GM23338 (cell line): ENCODE results near the gene NMS. TPM values are rescaled to one million over a fixed set of nuclear protein-coding genes. Genes with fewer than 3 reads are reported as not detected.

Experiments
- ATAC-seq: fragments of 200-7000 bp; cut with Tn5 transposase; 3 replicates; pipeline ENCODE4 v1.9.1; 2020
- DNase-seq: peaks from one replicate; pipeline ENCODE4 v3.0.0-alpha.2; 2015; ENCODE audit warnings: low spot score
- H2AFZ ChIP-seq: fragments of 200-600 bp; sonication (generic); 2 replicates; pipeline ENCODE4 v1.8.0; 2016; ENCODE audit warnings: antibody characterized with exemption, mild to moderate bottlenecking, moderate library complexity
- H3F3A ChIP-seq: fragments of 200-600 bp; sonication (generic); replicated peaks from 2 replicates; pipeline ENCODE4 v1.8.0; 2017; ENCODE audit warnings: antibody characterized with exemption, mixed run types, low read depth
- H3K27ac ChIP-seq: fragments of 200-600 bp; sonication (generic); 2 replicates; pipeline ENCODE4 v1.6.1; 2016; ENCODE audit warnings: low read depth
- H3K27me3 ChIP-seq: fragments of 200-600 bp; sonication (generic); 2 replicates; pipeline ENCODE4 v1.8.0; 2016; ENCODE audit warnings: mild to moderate bottlenecking, mixed run types, moderate library complexity; ENCODE audit not compliant: insufficient read depth
- H3K36me3 ChIP-seq: fragments of 200-600 bp; sonication (generic); 2 replicates; pipeline ENCODE4 v1.8.0; 2016; ENCODE audit warnings: mild to moderate bottlenecking; ENCODE audit not compliant: insufficient read depth
- H3K4me1 ChIP-seq: fragments of 200-600 bp; sonication (generic); 2 replicates; pipeline ENCODE4 v1.8.0; 2016; ENCODE audit warnings: mild to moderate bottlenecking, moderate library complexity; ENCODE audit not compliant: insufficient read depth
- H3K4me2 ChIP-seq: fragments of 200-600 bp; sonication (generic); 2 replicates; pipeline ENCODE4 v1.7.1; 2017; ENCODE audit warnings: mixed run types
- H3K4me3 ChIP-seq: fragments of 200-600 bp; sonication (generic); 2 replicates; pipeline ENCODE4 v1.6.1; 2016; ENCODE audit warnings: mixed run types
- H3K79me2 ChIP-seq: fragments of 200-600 bp; sonication (generic); replicated peaks from 2 replicates; pipeline ENCODE4 v1.8.0; 2017; ENCODE audit warnings: mild to moderate bottlenecking; ENCODE audit not compliant: insufficient read depth
- H3K9me2 ChIP-seq: fragments of 200-600 bp; sonication (generic); 2 replicates; pipeline ENCODE4 v1.8.0; 2017; ENCODE audit not compliant: insufficient read depth
- H4K20me1 ChIP-seq: fragments of 200-600 bp; sonication (generic); replicated peaks from 2 replicates; pipeline ENCODE4 v1.8.0; 2017; ENCODE audit warnings: mild to moderate bottlenecking; ENCODE audit not compliant: insufficient read depth
- H3K27ac Mint-ChIP-seq: 2 replicates; pipeline ENCODE4 v1.8.0; 2020; ENCODE audit warnings: inconsistent platforms, mild to moderate bottlenecking, moderate library complexity, mixed read lengths
- H3K27me3 Mint-ChIP-seq: 3 replicates; pipeline ENCODE4 v1.8.0; 2022; ENCODE audit warnings: low read depth, mild to moderate bottlenecking, moderate library complexity, mixed read lengths, inconsistent platforms; ENCODE audit not compliant: insufficient read depth, poor library complexity
- H3K36me3 Mint-ChIP-seq: 3 replicates; pipeline ENCODE4 v1.8.0; 2021; ENCODE audit warnings: low read depth, mild to moderate bottlenecking, inconsistent platforms, moderate library complexity, mixed read lengths
- H3K4me1 Mint-ChIP-seq: 3 replicates; pipeline ENCODE4 v1.8.0; 2020; ENCODE audit warnings: mild to moderate bottlenecking, inconsistent platforms, mixed read lengths
- H3K4me3 Mint-ChIP-seq: 3 replicates; pipeline ENCODE4 v1.8.0; 2021; ENCODE audit warnings: moderate library complexity, mild to moderate bottlenecking, inconsistent platforms, mixed read lengths
- H3K9me3 Mint-ChIP-seq: 3 replicates; pipeline ENCODE4 v1.8.0; 2020; ENCODE audit warnings: moderate library complexity, mild to moderate bottlenecking, inconsistent platforms, mixed read lengths
- CREB1 ChIP-seq: fragments of 250-450 bp; sonication (Bioruptor Pico); IDR thresholded peaks from 2 replicates; pipeline ENCODE4 v1.5.0; 2020; ENCODE audit warnings: low read depth, mild to moderate bottlenecking, moderate library complexity
- EZH2 ChIP-seq: fragments of 200-600 bp; sonication (generic); IDR thresholded peaks from one replicate; pipeline ENCODE4 v1.8.0; 2017; ENCODE audit warnings: antibody characterized with exemption, mild to moderate bottlenecking, low read depth; ENCODE audit not compliant: unreplicated experiment
- EZH2phosphoT487 ChIP-seq: fragments of 200-600 bp; sonication (generic); IDR thresholded peaks from one replicate; pipeline ENCODE4 v1.8.1; 2018; ENCODE audit warnings: antibody characterized with exemption; ENCODE audit not compliant: unreplicated experiment
- JUNB ChIP-seq: IDR thresholded peaks from one replicate; pipeline ENCODE4 v1.6.1; 2016; ENCODE audit warnings: antibody characterized with exemption; ENCODE audit not compliant: unreplicated experiment
- NANOG ChIP-seq: IDR thresholded peaks from 2 replicates; pipeline ENCODE4 v1.6.1; 2016; ENCODE audit warnings: antibody characterized with exemption, borderline replicate concordance
- POLR2AphosphoS5 ChIP-seq: IDR thresholded peaks from 2 replicates; pipeline ENCODE4 v1.6.1; 2016; ENCODE audit warnings: antibody characterized with exemption, low read depth
- REST ChIP-seq: IDR thresholded peaks from one replicate; pipeline ENCODE4 v1.6.1; 2018; ENCODE audit warnings: antibody characterized with exemption; ENCODE audit not compliant: unreplicated experiment
- STAT1 ChIP-seq: IDR thresholded peaks from one replicate; pipeline ENCODE4 v1.6.1; 2016; ENCODE audit warnings: antibody characterized with exemption; ENCODE audit not compliant: unreplicated experiment
- ZNF114 ChIP-seq: fragments of 250-450 bp; sonication (Bioruptor Pico); IDR thresholded peaks from 2 replicates; pipeline ENCODE4 v1.5.0; 2020; ENCODE audit warnings: mild to moderate bottlenecking, moderate library complexity
- ZNF331 ChIP-seq: fragments of 250-450 bp; sonication (Bioruptor Pico); IDR thresholded peaks from 2 replicates; pipeline ENCODE4 v1.5.0; 2020; ENCODE audit warnings: low read depth, mild to moderate bottlenecking, moderate library complexity
- ZNF462 ChIP-seq: fragments of 250-450 bp; sonication (Bioruptor Pico); IDR thresholded peaks from 2 replicates; pipeline ENCODE4 v1.5.0; 2020; ENCODE audit warnings: mild to moderate bottlenecking, moderate library complexity
- polyA plus RNA-seq: library from polyadenylated mRNA; unstranded; fragments of >200 nt; fragmentation: Nextera tagmentation; extraction: Ambion mirVana; gene quantifications from 2 replicates; pipeline ENCODE4 v1.2.1, GENCODE V29; 2016
- total RNA-seq: library from RNA; depleted of rRNA; stranded (reverse); fragments of >200 nt; shearing (Covaris generic); gene quantifications from 2 replicates; pipeline ENCODE4 v1.2.3, GENCODE V29; 2014
- TF ChIP-seq, protein P1 (sequence below): IDR thresholded peaks from 2 replicates; pipeline ENCODE4 v1.6.1; 2016; ENCODE audit warnings: antibody characterized with exemption
- TF ChIP-seq, protein P2 (sequence below), 2 experiments: fragments of 200-600 bp in 1 of 2; sonication (generic) in 1 of 2; conservative IDR thresholded peaks; 2 replicates each; pipeline versions ENCODE4 v1.5.1 to v1.6.1; 2016 to 2017; ENCODE audit warnings: antibody characterized with exemption in 2 of 2, low read depth in 2 of 2, mild to moderate bottlenecking in 2 of 2, moderate library complexity in 1 of 2

Gene NMS
- total and polyA plus RNA-seq, 2 experiments from 2014 or later, result not detected

GRCh38 chr2:100524331-100524730, 54.0 kb downstream of the NMS start:
- Mint-ChIP-seq H3K4me3 (no peak overlapping the region), H3K9me3 (0 out of 3 replicates have a peak, but pooled peaks cover 3% of the 10 kb centered on the region), H3K27me3 (peaks cover 4% of the 10 kb centered on the region), H3K4me1 (no peaks in the 10 kb centered on the region), H3K36me3 (peaks cover 3% of the 10 kb centered on the region; the same call in 1 of the 3 replicates), H3K27ac (no peak overlapping the region)
- H3K27me3 ChIP-seq, result no peaks in the 10 kb centered on the region
- H3K36me3 ChIP-seq, result no peaks in the 10 kb centered on the region
- TF ChIP-seq STAT1 (no peak), EZH2phosphoT487 (no peak), JUNB (no peak), EZH2 (no peak), POLR2AphosphoS5 (no peak), ZNF462 (CRISPR knock-in tag) (no peak), CREB1 (no peak), REST (no peak), NANOG (no peak), ZNF331 (CRISPR knock-in tag) (no peak), ZNF114 (CRISPR knock-in tag) (no peak)
- TF ChIP-seq, protein P1, sequence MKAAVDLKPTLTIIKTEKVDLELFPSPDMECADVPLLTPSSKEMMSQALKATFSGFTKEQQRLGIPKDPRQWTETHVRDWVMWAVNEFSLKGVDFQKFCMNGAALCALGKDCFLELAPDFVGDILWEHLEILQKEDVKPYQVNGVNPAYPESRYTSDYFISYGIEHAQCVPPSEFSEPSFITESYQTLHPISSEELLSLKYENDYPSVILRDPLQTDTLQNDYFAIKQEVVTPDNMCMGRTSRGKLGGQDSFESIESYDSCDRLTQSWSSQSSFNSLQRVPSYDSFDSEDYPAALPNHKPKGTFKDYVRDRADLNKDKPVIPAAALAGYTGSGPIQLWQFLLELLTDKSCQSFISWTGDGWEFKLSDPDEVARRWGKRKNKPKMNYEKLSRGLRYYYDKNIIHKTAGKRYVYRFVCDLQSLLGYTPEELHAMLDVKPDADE, result no peak
- TF ChIP-seq, protein P2, sequence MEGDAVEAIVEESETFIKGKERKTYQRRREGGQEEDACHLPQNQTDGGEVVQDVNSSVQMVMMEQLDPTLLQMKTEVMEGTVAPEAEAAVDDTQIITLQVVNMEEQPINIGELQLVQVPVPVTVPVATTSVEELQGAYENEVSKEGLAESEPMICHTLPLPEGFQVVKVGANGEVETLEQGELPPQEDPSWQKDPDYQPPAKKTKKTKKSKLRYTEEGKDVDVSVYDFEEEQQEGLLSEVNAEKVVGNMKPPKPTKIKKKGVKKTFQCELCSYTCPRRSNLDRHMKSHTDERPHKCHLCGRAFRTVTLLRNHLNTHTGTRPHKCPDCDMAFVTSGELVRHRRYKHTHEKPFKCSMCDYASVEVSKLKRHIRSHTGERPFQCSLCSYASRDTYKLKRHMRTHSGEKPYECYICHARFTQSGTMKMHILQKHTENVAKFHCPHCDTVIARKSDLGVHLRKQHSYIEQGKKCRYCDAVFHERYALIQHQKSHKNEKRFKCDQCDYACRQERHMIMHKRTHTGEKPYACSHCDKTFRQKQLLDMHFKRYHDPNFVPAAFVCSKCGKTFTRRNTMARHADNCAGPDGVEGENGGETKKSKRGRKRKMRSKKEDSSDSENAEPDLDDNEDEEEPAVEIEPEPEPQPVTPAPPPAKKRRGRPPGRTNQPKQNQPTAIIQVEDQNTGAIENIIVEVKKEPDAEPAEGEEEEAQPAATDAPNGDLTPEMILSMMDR (conservative IDR thresholded peaks at IDR 0.05; ENCODE audit: low read depth in 2 of 2), result no peak
- ATAC-seq (no peak), DNase-seq (no peak)
- no peak overlapping the region for H3K27ac ChIP-seq
- H3K4me3 ChIP-seq, result no peak overlapping the region
- no peaks in the 10 kb centered on the region for H4K20me1 ChIP-seq
- H2AFZ ChIP-seq, result no peak overlapping the region
- 0 out of 2 replicates have a peak, but pooled peaks cover 6% of the 10 kb centered on the region for H3K4me1 ChIP-seq
- no peaks in the 10 kb centered on the region for H3F3A ChIP-seq
- H3K79me2 ChIP-seq, result no peaks in the 10 kb centered on the region
- H3K4me2 ChIP-seq, result no peak overlapping the region
- H3K9me2 ChIP-seq, result peaks cover 3% of the 10 kb centered on the region
